K562 (cell line): ENCODE results near the gene ENOSF1. TPM values are rescaled to one million over a fixed set of nuclear protein-coding genes. Genes with fewer than 3 reads are reported as not detected.
A peak's percentile ranks its signal among the peaks of the same experiment; 100 is the strongest.

Source experiments
- ARHGAP35 ChIP-seq: fragments of 450-650 bp; IDR thresholded peaks from 2 replicates; pipeline ENCODE4 v1.6.1; 2018; ENCODE audit not compliant: partially characterized antibody
- BRD4 ChIP-seq: fragments of 200-600 bp; sonication (generic); IDR thresholded peaks from 2 replicates; pipeline ENCODE4 v1.6.1; 2017; ENCODE audit warnings: inconsistent platforms
- CEBPB ChIP-seq: fragments of 450-650 bp; IDR thresholded peaks from 2 replicates; pipeline ENCODE4 v1.6.1; 2016; ENCODE audit warnings: missing genetic modification characterization, missing compliant biosample characterization
- CTBP1 ChIP-seq: fragments of 450-650 bp; IDR thresholded peaks from 2 replicates; pipeline ENCODE4 v1.6.1; 2016; ENCODE audit warnings: borderline replicate concordance
- E2F6 ChIP-seq, 2 experiments: IDR thresholded peaks; 2 replicates each; pipeline ENCODE4 v1.6.1; 2011; ENCODE audit warnings: borderline replicate concordance in 1 of 2, control low read depth in 1 of 2, low read depth in 1 of 2, low read length in 1 of 2, mild to moderate bottlenecking in 1 of 2, mixed read lengths in 1 of 2, moderate library complexity in 1 of 2; ENCODE audit not compliant: insufficient read depth in 1 of 2, insufficient read length in 1 of 2, poor library complexity in 1 of 2, severe bottlenecking in 1 of 2; ENCODE audit errors: extremely low read depth in 1 of 2
- HMGN3 ChIP-seq: IDR thresholded peaks from 2 replicates; pipeline ENCODE4 v1.6.1; 2011; ENCODE audit warnings: borderline replicate concordance, low read depth, mild to moderate bottlenecking, mixed read lengths, low read length; ENCODE audit not compliant: insufficient read length; ENCODE audit errors: extremely low read depth
- HNRNPL ChIP-seq: fragments of 200-400 bp; formaldehyde crosslinking; IDR thresholded peaks from 2 replicates; pipeline ENCODE4 v1.6.1; 2017; ENCODE audit warnings: low read depth, mild to moderate bottlenecking, low read length
- HOXB6 ChIP-seq: fragments of 250-450 bp; sonication (Bioruptor Pico); IDR thresholded peaks from 2 replicates; pipeline ENCODE4 v1.5.1; 2022; ENCODE audit warnings: mild to moderate bottlenecking, borderline replicate concordance
- NR4A1 ChIP-seq, 2 experiments: fragments of 250-450 bp in 1 of 2; fragments of 450-650 bp in 1 of 2; sonication (Bioruptor Pico) in 1 of 2; IDR thresholded peaks; 2 replicates each; pipeline versions ENCODE4 v1.4.0 to v1.6.1; 2016 to 2020; ENCODE audit warnings: mild to moderate bottlenecking in 2 of 2, missing compliant biosample characterization in 1 of 2, missing genetic modification characterization in 1 of 2, moderate library complexity in 1 of 2
- PHF8 ChIP-seq: fragments of 200-600 bp; sonication (generic); IDR thresholded peaks from 2 replicates; pipeline ENCODE4 v1.6.1; 2012; ENCODE audit warnings: mixed run types, mild to moderate bottlenecking, inconsistent platforms, low read length, moderate library complexity, borderline replicate concordance
- POLR3A ChIP-seq: IDR thresholded peaks from 2 replicates; pipeline ENCODE4 v1.6.1; 2011; ENCODE audit warnings: borderline replicate concordance, mild to moderate bottlenecking, moderate library complexity; ENCODE audit not compliant: insufficient read length, insufficient read depth; ENCODE audit errors: extremely low read depth
- SMAD1 ChIP-seq: fragments of 150-350 bp; IDR thresholded peaks from 2 replicates; pipeline ENCODE4 v1.6.1; 2014; ENCODE audit warnings: low read length, low read depth; ENCODE audit not compliant: partially characterized antibody
- TBL1XR1 ChIP-seq, 2 experiments: IDR thresholded peaks; 2 replicates each; pipeline ENCODE4 v1.6.1; 2012; ENCODE audit warnings: improper control_type of control experiment in 2 of 2, low read length in 2 of 2, mild to moderate bottlenecking in 1 of 2
- THRAP3 ChIP-seq: fragments of 450-650 bp; IDR thresholded peaks from 2 replicates; pipeline ENCODE4 v1.6.1; 2016; ENCODE audit warnings: mild to moderate bottlenecking, inconsistent platforms, borderline replicate concordance
- USF1 ChIP-seq: sonication (generic); formaldehyde crosslinking; IDR thresholded peaks from 2 replicates; pipeline ENCODE4 v1.9.0; 2022; ENCODE audit warnings: mild to moderate bottlenecking, missing genetic modification reagents
- ZEB2 ChIP-seq: fragments of 450-650 bp; IDR thresholded peaks from 2 replicates; pipeline ENCODE4 v1.6.1; 2016
- ZNF740 ChIP-seq, 3 experiments: fragments of 200-800 bp in 1 of 3; sonication (Bioruptor generic) in 1 of 3; sonication (generic) in 1 of 3; formaldehyde crosslinking in 1 of 3; IDR thresholded peaks; 2 replicates each; pipeline versions ENCODE4 v1.6.1 to v1.8.0; 2016 to 2022; ENCODE audit warnings: mild to moderate bottlenecking in 2 of 3, missing compliant biosample characterization in 2 of 3, missing genetic modification characterization in 2 of 3, missing genetic modification reagents in 1 of 3
- ZNF766 ChIP-seq: fragments of 200-800 bp; sonication (Bioruptor generic); conservative IDR thresholded peaks from 2 replicates; pipeline ENCODE4 v1.6.1; 2016; ENCODE audit warnings: missing genetic modification characterization, missing compliant biosample characterization
- polyA plus RNA-seq, 8 experiments: library from polyadenylated mRNA; depleted of rRNA in 4 of 8; stranded (reverse) in 5 of 8; unstranded in 3 of 8; fragments of >200 nt; fragmentation: Nextera tagmentation in 2 of 8; fragmentation: Illumina TruSeq in 1 of 8; extraction: Ambion mirVana in 2 of 8; extraction: Trizol in 1 of 8; gene quantifications; 2 replicates each; pipeline versions ENCODE4 v1.2.1 to v1.2.3, GENCODE V29; 2011 to 2014; ENCODE audit warnings: inconsistent platforms in 1 of 8, missing spikeins in 1 of 8
- total RNA-seq, 7 experiments: library from RNA; depleted of rRNA in 6 of 7; stranded (reverse); fragments of >200 nt in 6 of 7; fragmentation: Illumina TruSeq in 2 of 7; extraction: Trizol in 2 of 7; gene quantifications; 2 replicates each; pipeline versions ENCODE4 v1.2.1 to v1.2.3, GENCODE V29; 2011 to 2021; ENCODE audit warnings: low replicate concordance in 1 of 7
- TF ChIP-seq, protein P1 (sequence below): fragments of 250-450 bp; sonication (Bioruptor Pico); IDR thresholded peaks from 2 replicates; pipeline ENCODE4 v1.5.0; 2021; ENCODE audit warnings: mild to moderate bottlenecking, borderline replicate concordance

Gene ENOSF1
- total and polyA plus RNA-seq, 9 of the 15 experiments (the other 6 are each of a cell fraction or from before 2014, with no cell fraction given): 15.5 to 66.4 (median 46.5) TPM

DNA sequence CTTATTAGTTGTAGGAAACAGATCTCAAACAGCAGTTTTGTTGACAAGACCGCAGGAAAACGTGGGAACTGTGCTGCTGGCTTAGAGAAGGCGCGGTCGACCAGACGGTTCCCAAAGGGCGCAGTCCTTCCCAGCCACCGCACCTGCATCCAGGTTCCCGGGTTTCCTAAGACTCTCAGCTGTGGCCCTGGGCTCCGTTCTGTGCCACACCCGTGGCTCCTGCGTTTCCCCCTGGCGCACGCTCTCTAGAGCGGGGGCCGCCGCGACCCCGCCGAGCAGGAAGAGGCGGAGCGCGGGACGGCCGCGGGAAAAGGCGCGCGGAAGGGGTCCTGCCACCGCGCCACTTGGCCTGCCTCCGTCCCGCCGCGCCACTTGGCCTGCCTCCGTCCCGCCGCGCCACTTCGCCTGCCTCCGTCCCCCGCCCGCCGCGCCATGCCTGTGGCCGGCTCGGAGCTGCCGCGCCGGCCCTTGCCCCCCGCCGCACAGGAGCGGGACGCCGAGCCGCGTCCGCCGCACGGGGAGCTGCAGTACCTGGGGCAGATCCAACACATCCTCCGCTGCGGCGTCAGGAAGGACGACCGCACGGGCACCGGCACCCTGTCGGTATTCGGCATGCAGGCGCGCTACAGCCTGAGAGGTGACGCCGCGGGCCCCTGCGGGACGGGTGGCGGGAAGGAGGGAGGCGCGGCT lies 55.0 kb downstream of the ENOSF1 start, which contains the start of gene TYMS (continued):
- TF ChIP-seq USF1 (CRISPR knock-in tag) (no peak), POLR3A (no peak), ZNF740 (CRISPR knock-in tag; IDR thresholded peaks at IDR 0.05) (peak; percentile 39; the same call in 1 of the 2 replicates), ZNF740 (tag; IDR thresholded peaks at IDR 0.05) (no peak), NR4A1 (CRISPR knock-in tag; IDR thresholded peaks at IDR 0.05) (no peak), NR4A1 (tag; IDR thresholded peaks at IDR 0.05) (0 out of 2 replicates have a peak, but pooled peaks have one; percentile 40), ZNF766 (CRISPR knock-in tag) (no peak; the same call in 1 of the 2 replicates), THRAP3 (no peak), BRD4 (peak; percentile 58), SMAD1 (peak; percentile 29), HNRNPL (peak; percentile 86), CEBPB (no peak), PHF8 (peak; percentile 68; the same call in 1 of the 2 replicates), ZEB2 (0 out of 2 replicates have a peak, but pooled peaks have one; percentile 24), HMGN3 (peak; percentile 53), ARHGAP35 (no peak), CTBP1 (peak; percentile 72; the same call in 1 of the 2 replicates), E2F6 (IDR thresholded peaks at IDR 0.05; ENCODE audit: borderline replicate concordance in 1 of 2, extremely low read depth in 1 of 2, insufficient read depth in 1 of 2, insufficient read length in 1 of 2, low read depth in 1 of 2, low read length in 1 of 2, poor library complexity in 1 of 2, severe bottlenecking in 1 of 2) (peak; percentile 73 to 93), TBL1XR1 (IDR thresholded peaks at IDR 0.05; ENCODE audit: low read length in 2 of 2) (0 out of 4 replicates have a peak, but pooled peaks of 1 of the 2 experiments have one; percentile 27), HOXB6 (no peak)
- TF ChIP-seq, protein P1, sequence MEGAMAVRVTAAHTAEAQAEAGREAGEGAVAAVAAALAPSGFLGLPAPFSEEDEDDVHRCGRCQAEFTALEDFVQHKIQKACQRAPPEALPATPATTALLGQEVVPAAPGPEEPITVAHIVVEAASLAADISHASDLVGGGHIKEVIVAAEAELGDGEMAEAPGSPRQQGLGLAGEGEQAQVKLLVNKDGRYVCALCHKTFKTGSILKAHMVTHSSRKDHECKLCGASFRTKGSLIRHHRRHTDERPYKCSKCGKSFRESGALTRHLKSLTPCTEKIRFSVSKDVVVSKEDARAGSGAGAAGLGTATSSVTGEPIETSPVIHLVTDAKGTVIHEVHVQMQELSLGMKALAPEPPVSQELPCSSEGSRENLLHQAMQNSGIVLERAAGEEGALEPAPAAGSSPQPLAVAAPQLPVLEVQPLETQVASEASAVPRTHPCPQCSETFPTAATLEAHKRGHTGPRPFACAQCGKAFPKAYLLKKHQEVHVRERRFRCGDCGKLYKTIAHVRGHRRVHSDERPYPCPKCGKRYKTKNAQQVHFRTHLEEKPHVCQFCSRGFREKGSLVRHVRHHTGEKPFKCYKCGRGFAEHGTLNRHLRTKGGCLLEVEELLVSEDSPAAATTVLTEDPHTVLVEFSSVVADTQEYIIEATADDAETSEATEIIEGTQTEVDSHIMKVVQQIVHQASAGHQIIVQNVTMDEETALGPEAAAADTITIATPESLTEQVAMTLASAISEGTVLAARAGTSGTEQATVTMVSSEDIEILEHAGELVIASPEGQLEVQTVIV (CRISPR knock-in tag): no peak
